Stimulated activated CD4-positive, alpha-beta T cell treated with anti-CD3 and anti-CD28 coated beads, Interleukin-15, amount 100 ng/mL, for 24 hours (primary cell): ENCODE measurements around the gene STAMBP.
"Not testable (repeated sequence)": the region's sequence is repeated elsewhere in the genome, so short reads cannot be mapped to it uniquely, and the experiment has no call there.

Experiments used
- DNase-seq: peaks from one replicate; pipeline ENCODE4 v3.0.0-alpha.2; 2020

Gene STAMBP

DNA sequence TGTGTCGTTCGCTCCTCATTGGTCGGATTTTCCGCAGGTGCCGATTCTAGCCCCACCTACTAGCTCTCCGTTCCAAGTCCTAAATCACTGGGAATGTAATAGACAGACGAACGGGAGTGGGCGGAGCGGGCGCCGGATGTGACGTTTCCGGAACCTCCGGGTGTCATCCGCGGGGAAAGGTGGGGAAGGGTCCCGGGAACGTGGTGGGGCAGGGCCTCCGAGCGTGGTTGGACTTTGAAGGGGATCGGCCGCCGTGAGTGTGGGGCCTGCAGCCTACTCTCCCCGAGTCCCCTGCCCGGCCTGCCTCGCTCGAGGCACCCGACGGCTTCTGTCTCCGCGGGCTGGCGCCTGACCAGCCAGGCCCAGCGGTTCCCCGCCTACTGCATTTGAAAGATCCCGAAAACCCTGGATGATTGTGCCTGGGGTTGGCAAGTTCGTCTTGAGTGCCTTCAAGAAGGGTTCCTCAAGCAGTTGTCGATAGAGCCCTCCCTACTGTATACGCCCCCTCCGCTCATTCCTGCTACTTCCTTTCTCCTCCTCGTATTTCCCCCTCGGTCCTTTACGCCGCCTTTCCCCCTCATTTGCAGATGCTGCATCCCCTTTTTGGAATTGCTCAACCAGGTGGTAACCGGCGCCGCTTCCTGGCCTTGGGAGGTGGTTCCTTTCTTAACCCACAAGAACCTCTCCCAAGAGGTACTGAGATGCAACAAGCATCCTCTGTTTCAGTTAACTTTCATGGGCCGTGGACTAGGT lies at the start of gene STAMBP:
STAMBP (plus strand) TSS at position 144 of the 753 bp plus-strand sequence. CDS start 1,896 bp downstream, outside the sequence.
- peak; percentile 95 for DNase-seq

DNA sequence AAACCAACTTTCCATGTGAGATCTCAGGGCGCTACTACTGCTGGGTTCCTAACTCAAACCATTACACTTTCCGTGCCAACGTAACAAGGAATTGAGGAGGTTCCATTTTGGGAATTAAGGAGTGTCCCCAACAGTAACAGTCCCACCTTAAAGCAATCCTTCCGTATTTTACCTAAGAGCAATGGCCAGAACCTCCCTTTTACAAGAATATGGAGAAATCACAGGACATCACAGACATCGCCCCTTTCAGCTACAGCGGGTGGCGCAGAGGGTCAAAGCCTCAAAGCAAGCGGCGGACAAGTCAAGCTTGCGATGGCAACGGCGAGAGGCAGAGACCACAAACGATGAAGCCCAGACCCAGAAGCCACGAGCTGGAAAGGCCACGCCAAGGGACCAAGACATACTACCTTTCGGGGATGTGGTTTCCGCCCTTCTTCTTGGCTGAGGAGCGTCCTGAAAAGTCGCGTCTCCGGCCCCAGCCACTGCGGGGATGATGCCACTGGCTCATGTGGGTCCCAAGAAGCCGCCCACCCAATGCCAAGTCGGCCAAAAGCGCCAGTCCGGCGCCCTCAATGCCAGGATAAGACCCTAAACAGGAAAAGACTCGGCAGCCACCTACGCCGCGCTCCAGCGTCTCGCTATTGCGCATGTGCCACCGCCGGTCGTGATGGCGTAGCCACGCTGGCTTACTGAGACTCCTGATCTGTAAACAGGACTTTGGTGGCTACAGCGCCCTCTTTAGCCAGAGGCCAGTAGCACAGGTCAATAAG lies 49.1 kb upstream of the STAMBP start, which contains the start of gene DUSP11:
DUSP11 (minus strand) TSS at position 637 of the 770 bp plus-strand sequence; CDS start at position 508, 129 bp downstream.
- DNase-seq: peak; percentile 98

DNA sequence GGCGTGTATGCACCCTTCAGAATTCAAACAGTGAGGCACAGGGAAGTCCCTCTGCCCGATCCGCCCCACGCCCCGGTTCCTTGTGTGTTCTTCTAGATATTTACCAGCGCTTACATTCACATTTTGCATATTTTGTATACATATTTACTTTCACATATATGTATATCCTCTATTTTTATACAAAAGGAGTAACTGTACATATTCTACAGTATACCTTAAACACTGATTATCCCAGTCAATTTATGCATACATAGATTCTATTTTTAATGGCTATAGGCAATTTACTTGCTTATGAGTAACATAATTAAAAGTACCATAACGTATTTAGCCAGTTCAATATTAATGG lies 48.6 kb upstream of the STAMBP start:
- DNase-seq: no peak

DNA sequence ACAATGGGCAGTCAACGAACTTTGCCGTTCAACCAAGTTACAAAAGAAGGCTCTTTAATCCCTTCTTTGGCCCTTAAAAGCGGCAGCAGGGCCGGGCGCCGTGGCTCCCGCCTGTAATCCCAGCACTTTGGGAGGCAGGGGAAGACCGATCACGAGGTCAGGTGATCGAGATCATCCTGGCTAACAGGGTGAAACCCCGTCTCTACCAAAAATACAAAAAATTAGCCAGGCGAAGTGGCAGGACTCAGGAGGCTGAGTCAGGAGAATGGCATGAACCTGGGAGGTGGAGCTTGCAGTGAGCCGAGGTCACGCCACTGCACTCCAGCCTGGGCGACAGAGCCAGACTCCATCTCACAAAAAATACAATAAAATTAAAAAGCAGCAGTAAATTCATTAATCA lies 45.4 kb upstream of the STAMBP start:
- not testable (repeated sequence) for DNase-seq

DNA sequence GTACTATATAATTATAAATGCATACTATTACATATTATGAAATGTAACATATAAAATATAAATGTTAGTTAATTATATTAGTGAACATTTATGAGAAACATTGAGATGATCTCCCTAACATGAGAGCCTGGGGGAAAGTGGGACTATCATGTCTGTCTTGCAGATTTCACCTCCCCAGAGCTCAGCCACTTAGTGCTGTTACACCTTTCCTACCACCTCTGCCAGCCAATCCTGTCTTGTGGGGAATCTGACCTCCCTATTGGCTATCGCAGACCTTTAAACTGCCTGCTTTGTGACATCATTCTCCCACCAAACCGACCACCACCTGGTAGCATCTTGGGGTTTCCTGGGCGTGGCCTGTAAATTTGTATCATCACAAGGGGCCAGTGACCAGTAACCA lies 44.9 kb upstream of the STAMBP start, which contains the start of gene C2orf78:
C2orf78 (plus strand) TSS at position 301 of the 400 bp plus-strand sequence. CDS start 127 bp downstream, outside the sequence.
- DNase-seq: not testable (repeated sequence)

DNA sequence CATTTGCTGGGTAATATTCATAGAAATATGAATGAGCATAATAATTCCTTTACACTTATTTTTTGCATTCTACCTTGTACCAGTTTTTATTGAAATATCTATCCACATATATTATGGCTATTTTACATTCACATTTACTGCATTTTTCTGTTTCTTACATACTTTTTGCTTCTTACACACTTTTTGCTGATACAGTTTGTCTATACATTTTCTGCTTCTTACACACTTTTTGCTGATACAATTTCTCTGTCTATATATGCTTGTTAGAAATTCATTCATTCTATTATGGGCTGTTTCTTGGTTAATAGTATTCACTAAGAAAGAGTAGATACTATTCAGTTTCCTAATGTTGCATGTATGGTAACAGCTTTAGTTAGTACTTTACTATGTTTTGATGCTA lies 16.9 kb upstream of the STAMBP start:
- no peak for DNase-seq

DNA sequence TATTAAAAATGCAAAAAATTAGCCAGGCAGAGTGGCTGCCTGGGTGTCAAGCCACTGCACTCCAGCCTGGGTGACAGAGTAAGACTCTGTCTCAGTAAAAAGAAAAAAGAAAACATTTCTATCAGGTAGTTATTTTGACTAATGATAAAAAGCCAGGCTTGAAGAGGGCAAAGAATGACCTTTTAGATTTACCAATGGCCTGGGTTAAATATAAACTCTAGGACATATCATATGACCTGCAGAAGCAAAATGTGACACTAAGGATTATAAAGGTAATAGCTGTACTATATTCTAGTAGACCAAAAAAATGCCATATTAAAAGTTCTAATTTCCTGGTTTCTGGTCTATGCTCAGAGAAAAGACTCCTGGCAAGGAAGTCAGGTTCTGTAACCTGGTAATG lies 16.1 kb upstream of the STAMBP start:
- DNase-seq: no peak

DNA sequence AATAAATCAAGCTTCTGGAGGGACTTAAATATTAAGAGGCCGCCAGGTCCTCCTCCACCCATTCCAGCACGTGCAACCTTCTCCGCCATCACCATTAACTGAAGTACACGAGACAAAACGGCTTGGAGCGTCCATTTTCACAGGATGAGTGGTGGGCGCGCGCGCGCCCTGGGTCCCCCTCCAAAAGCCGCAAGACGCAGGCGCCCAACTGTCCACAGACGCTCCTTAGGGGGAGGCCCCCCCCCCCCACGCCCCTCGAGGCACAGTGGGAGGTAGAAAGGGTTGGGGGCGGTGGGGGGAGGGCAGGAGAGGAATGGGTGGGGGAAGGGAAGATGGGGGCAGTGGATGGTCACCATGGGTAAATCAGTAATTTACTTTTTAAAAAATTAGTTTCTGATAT lies 10.5 kb upstream of the STAMBP start:
- no peak for DNase-seq

DNA sequence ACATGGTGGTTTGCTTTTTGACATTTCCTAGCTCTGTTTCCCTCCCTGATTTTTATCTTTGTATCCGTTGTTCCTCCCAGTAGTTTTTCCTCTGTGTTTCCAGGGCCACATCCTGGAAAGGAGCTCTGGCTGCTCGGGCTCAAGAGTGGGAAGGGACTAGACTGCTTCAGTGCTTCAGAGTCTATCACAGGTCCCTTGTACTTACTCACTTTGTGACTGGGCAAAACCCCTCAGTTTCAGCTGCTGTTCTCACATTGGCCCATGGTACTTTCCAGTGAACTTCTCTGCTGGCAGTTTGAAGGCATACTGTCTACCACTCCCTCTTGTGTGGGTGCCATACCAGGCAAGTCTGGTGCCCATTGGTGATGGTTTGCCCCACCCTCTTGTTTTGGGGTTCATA lies 7.5 kb upstream of the STAMBP start:
- DNase-seq: peak; percentile 47

DNA sequence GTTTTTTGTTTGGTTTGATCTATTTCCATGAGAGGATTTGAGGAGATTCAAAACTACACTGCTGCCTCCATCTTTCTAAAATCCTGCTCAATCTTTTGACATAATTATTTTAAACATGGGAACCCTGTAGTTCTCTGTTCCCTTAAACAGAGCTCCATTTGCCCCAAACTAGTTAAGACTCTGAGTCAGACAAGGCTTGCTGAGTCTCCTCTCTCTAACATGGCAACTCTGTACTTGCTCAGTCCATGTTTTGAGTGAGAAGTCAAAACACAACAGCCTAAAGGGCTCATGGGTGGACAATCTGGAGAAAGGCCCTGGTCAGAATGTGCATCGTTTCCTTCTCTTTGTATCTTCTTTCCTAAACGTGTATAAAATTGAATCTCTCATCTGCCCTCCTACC lies 7.1 kb upstream of the STAMBP start:
- no peak for DNase-seq

DNA sequence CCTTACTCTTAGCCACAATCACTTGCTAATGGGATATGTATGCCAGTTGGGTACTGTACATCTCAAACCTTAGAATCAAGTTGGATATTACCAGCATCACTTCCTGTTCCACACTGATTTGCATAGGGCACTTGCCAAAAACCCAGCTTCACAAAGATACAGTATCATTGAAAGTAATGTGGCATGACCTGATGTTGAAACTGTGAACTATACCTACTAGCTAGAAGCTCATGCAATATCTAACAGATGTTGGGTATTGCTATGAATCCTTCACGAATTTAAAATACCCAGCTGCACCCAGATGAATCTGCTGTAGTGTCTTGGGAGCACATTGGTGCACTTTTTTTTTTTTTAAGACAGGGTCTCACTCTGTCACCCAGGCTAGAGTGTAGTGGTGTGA lies 6.5 kb upstream of the STAMBP start:
- no peak for DNase-seq

DNA sequence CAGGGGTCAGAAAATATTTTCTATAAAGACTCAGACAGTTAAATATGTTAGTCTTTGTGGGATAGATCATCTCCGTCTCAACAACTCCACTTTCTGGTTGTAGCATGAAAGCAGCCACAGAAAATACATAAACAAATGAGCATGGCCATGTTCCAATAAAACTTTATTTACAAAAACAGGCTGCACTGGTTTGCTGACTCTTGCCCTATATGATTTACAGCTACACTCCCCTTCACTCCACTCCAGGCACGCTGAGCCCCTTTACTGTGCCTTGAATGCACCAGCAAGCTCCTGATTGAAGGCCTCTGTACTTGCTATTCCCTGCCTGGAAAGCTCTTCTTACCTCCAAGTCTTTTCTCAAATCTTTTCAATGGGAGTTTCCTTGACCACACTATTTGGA lies 5.8 kb upstream of the STAMBP start:
- no peak for DNase-seq

DNA sequence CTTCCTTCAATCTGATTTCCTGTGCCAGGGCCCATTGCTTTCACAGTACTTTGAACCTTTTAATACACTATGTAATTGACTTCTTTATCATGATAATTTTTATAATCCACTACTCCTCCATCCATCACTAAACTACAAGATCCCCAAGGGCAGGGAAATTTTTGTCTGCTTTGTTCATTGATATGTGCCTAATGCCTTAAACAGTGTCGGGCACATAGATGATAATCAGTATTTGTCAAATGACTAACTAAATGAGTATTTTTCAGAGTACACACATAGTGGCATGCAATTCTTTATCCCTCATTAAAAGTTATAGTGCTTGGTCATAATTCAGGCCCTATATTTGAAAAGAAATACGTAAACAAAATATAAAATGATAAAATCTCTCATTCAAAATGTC lies 5.3 kb upstream of the STAMBP start:
- no peak for DNase-seq

DNA sequence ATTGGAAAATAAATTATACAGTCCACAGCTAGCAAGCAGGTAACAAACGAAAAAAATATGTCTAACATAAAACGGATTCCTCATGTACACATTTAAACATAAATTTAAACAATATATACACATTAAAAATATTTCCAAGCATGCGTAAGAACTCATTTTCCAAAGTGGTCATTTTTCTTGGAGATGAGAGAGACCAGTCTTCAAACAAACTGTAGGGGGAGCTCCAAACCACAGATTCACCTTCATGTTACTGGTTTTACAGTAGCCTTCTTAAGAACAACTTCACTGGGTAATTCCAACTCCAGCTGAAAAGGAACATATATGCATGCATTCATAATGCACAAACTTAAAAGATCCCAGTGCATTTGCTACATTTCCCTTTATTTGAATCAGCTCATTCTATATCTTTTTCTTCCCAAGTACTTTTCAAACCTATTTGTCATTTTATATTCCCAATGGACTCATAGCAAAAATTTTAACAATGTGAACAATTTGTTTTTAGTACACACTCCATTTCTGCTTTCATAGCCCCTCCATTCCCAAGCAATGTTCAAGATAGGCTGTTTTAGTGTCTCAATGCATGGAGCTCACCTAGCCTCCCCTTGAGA lies 4.7 kb upstream of the STAMBP start:
- peak; percentile 23 for DNase-seq

DNA sequence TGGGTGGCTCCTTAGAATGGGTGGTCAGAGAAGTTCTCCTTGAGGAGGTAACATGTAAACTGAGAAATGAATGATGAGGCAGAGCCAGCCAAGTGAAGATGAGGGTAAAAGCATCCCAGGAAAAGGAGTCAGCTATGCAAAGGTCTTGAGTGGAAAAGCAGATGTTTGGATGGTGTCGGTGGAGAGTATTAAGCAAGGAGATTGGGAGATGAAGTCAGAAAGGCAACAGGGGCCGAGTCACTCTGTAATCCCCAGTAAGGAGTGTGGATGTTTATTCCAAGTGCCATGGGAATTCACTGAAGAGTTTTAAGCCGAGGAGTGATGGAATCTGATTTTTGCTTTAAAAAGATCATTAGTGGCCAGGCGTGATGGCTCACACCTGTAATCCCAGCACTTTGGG lies 3.4 kb upstream of the STAMBP start:
- DNase-seq: no peak

DNA sequence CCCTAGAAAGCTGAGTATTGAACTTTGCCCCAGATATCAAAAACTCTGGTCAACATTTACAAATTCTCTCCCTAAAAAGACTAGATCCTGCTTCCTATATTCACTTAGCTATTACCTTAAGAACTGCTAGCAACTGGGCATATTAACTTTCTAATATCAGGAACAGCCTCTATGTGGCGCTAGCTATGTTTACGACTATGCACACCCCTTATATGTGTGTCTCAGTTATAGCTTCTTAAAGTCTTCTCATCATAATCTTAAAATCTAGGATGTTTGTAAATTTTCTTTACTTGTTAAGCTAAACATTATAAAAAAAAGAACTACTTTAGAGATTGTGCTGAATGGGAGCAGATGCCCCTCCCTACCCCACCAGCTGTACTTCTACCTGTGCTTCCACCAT lies 1.7 kb upstream of the STAMBP start:
- DNase-seq: no peak

DNA sequence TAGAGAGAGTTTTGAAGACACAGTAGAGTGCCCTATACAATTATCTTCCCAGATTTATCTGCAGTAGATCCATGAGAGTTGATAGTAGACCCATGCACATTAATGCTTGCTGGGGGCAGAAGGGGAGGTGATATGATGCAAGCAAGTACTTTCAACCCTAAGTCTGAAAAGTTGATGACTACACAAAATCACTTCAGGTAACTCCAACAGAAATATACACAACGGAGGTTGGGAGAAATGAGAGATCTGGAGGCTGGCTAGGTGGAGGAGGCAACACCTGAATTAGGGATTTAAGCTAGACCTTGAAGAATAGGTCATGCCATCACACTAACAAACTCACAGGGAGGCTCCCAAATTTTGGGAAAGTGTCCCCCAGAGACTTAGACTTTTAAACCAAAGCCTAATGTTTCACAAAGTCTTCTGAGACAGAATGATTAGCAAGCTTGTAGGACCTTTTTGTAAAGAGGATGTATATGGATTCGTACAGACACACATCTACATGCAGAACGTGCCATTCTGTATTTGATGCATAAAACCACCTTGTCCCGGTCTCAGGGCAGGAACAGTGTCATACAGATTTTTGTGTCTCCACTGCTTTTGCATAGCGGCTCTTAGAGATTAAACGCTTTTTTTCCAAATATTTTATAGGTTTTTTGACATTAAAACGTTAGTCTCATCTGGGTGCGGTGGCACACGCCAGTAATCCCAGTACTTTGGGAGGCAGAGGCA lies 937 bp upstream of the STAMBP start:
- DNase-seq: no peak

DNA sequence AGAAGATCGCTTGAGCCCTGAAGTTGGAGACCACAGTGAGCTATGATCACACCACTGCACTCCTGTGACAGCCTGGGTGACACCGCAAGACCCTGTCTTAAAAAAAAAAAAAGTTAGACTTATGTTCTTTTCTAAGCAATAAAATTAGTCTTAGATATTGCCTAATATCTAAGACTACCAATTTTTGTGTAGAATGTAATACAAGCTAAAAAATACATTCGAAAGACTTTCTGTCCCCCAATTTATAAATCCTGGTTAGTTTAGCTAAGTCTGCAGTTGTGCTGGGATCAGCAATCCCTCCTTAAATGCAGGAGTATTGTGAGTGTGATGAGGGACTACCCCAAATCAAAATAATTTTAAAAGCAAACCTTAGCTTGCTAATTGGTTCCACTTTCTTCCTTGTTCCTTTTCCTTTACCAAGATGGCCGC lies 358 bp upstream of the STAMBP start:
- no peak for DNase-seq

DNA sequence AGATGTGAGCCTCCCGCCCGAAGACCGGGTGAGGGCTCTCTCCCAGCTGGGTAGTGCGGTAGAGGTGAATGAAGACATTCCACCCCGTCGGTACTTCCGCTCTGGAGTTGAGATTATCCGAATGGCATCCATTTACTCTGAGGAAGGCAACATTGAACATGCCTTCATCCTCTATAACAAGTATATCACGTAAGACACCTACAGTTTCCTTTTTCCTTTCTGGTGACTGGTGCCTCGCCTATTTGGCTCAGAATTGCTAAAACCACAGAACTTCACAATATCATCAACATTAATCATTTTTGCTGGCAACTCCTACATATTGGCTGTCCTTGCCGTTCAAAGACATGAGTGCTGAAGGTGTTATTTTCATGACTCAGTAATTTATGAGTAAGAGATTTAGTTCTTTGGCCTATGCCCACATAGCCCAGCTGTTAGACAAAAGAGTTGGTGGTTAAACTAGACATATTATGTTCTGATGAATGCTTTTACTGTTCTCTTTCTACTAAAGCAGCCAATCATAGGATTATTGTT lies 2.2 kb downstream of the STAMBP start:
- peak; percentile 44 for DNase-seq

DNA sequence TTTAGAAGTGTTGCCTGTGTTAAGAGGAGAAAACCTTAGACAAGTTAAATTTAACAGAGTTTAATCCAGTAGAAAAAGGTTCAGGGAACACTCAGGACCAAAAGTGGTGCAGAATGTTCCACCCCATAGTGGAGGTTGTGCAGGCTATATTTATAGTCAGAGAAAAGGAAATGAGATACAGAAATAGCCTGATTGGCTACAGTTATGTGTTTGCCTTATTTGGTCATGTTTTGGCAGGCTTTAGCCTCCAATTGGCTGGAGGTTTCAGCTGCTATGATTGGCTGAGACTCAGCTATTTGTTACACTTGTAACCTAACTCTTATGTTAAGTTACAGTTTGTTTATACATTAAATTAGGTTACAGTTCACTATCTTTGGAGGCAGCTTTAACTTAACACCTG lies 4.2 kb downstream of the STAMBP start:
- no peak for DNase-seq

DNA sequence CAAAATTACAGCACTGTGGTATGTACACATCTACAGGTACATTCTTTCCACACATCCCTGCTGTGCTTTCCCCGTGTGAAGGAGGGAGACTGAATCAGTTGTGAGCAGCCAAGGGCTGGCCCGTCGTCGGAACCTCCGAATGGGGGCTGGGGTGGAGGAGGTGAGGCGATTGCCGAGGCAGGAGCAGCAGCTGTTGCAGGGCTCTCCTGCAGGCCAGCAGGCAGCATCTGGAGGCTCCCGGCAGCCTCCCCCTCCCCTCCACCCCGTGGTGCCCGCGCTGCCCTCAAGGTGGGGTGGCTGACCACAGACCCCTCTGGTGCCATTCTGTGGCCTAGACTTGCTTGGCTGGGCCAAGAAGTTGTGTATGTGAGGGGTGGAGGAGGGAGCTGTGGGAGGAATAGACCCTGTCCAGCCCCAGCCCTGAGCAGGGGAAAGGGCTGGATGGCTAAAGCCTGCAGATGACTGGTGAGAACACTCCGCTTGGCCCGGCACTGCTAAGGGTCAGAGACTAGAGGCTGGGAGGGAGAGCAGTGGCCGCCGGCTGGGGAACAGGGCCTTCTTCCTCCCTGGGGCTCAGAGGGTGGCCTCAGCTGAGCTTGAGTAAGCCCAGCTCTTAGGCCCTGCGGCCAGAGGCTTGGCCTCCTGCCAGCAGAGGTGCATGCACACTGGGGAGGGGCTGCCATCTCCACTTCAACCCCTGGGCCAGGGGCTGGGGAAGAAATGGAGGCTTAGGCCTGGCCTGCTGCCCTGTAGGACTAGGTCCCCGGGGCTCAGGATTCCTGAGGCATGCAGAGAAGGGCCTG lies 7.6 kb downstream of the STAMBP start:
- DNase-seq: no peak
